ENCODE results near the gene MAP3K8. TPM values are rescaled to one million over a fixed set of nuclear protein-coding genes. Genes with fewer than 3 reads are reported as not detected.

The MAP3K8 gene
- total RNA-seq, 1 experiment from 2014 or later: 13.8 TPM

DNA sequence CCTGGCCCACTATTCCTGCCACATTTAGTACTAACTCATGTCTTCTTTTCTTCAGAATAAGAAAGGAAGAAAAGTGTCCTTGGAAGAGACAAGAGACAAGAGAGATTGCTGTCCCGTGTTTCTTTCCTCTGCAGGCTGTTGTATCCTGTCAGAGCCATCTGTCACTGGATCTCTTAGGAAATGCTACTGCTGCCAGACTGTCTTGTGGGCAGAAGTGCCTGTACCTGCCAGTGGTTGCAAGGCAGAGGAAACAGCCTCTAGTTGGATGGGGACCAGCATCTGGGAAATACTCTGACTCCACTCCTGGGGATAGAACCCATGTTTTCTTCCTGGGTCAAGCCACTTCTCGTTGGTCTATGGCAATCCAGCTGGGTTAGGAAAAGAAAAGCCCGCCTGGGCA lies 16.7 kb upstream of the MAP3K8 start:
- Mint-ChIP-seq H3K4me1 (peaks cover 14% of the 10 kb centered on the region), H3K27me3 (ENCODE audit: low read depth) (no peaks in the 10 kb centered on the region), H3K9me3 (no peaks in the 10 kb centered on the region), H3K4me3 (no peak overlapping the region), H3K36me3 (no peaks in the 10 kb centered on the region), H3K27ac (no peak overlapping the region)
- TF ChIP-seq CREM (CRISPR knock-in tag; IDR thresholded peaks at IDR 0.05) (no peak), ZNF423 (CRISPR knock-in tag; IDR thresholded peaks at IDR 0.05) (no peak), JUN (CRISPR knock-in tag; IDR thresholded peaks at IDR 0.05) (no peak), ZBTB43 (CRISPR knock-in tag; IDR thresholded peaks at IDR 0.05) (no peak), TEAD4 (CRISPR knock-in tag; IDR thresholded peaks at IDR 0.05) (no peak), ZNF671 (CRISPR knock-in tag; IDR thresholded peaks at IDR 0.05) (no peak)
- no peak for ATAC-seq
- ChIA-PET CTCF (no interaction called here), POLR2A (no interaction called here)
- DNase-seq (ENCODE audit: low spot score): no peak

- POLR2A ChIA-PET: no interaction called here
- TF ChIP-seq, protein P1, sequence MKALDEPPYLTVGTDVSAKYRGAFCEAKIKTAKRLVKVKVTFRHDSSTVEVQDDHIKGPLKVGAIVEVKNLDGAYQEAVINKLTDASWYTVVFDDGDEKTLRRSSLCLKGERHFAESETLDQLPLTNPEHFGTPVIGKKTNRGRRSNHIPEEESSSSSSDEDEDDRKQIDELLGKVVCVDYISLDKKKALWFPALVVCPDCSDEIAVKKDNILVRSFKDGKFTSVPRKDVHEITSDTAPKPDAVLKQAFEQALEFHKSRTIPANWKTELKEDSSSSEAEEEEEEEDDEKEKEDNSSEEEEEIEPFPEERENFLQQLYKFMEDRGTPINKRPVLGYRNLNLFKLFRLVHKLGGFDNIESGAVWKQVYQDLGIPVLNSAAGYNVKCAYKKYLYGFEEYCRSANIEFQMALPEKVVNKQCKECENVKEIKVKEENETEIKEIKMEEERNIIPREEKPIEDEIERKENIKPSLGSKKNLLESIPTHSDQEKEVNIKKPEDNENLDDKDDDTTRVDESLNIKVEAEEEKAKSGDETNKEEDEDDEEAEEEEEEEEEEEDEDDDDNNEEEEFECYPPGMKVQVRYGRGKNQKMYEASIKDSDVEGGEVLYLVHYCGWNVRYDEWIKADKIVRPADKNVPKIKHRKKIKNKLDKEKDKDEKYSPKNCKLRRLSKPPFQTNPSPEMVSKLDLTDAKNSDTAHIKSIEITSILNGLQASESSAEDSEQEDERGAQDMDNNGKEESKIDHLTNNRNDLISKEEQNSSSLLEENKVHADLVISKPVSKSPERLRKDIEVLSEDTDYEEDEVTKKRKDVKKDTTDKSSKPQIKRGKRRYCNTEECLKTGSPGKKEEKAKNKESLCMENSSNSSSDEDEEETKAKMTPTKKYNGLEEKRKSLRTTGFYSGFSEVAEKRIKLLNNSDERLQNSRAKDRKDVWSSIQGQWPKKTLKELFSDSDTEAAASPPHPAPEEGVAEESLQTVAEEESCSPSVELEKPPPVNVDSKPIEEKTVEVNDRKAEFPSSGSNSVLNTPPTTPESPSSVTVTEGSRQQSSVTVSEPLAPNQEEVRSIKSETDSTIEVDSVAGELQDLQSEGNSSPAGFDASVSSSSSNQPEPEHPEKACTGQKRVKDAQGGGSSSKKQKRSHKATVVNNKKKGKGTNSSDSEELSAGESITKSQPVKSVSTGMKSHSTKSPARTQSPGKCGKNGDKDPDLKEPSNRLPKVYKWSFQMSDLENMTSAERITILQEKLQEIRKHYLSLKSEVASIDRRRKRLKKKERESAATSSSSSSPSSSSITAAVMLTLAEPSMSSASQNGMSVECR (CRISPR knock-in tag; IDR thresholded peaks at IDR 0.05; ENCODE audit: borderline replicate concordance): no peak
- TF ChIP-seq FOXK1 (CRISPR knock-in tag; IDR thresholded peaks at IDR 0.05) (no peak), CREB1 (CRISPR knock-in tag; IDR thresholded peaks at IDR 0.05) (no peak), ZNF121 (CRISPR knock-in tag; IDR thresholded peaks at IDR 0.05) (no peak), GRHL2 (CRISPR knock-in tag; IDR thresholded peaks at IDR 0.05; ENCODE audit: insufficient replicate concordance, severe bottlenecking) (no peak), NFE2L1 (CRISPR knock-in tag; IDR thresholded peaks at IDR 0.05) (no peak), GABPB1 (CRISPR knock-in tag; IDR thresholded peaks at IDR 0.05) (no peak), MAX (CRISPR knock-in tag; IDR thresholded peaks at IDR 0.05) (no peak), CBFB (CRISPR knock-in tag; IDR thresholded peaks at IDR 0.05; ENCODE audit: low read depth) (no peak), ZNF219 (CRISPR knock-in tag; IDR thresholded peaks at IDR 0.05; ENCODE audit: borderline replicate concordance) (no peak), NFATC4 (CRISPR knock-in tag; IDR thresholded peaks at IDR 0.05) (no peak), ZNF671 (CRISPR knock-in tag; IDR thresholded peaks at IDR 0.05) (no peak), TCF7 (CRISPR knock-in tag; IDR thresholded peaks at IDR 0.05; ENCODE audit: low read depth) (no peak), ATF6 (CRISPR knock-in tag; IDR thresholded peaks at IDR 0.05) (no peak)
- TF ChIP-seq, protein P2, sequence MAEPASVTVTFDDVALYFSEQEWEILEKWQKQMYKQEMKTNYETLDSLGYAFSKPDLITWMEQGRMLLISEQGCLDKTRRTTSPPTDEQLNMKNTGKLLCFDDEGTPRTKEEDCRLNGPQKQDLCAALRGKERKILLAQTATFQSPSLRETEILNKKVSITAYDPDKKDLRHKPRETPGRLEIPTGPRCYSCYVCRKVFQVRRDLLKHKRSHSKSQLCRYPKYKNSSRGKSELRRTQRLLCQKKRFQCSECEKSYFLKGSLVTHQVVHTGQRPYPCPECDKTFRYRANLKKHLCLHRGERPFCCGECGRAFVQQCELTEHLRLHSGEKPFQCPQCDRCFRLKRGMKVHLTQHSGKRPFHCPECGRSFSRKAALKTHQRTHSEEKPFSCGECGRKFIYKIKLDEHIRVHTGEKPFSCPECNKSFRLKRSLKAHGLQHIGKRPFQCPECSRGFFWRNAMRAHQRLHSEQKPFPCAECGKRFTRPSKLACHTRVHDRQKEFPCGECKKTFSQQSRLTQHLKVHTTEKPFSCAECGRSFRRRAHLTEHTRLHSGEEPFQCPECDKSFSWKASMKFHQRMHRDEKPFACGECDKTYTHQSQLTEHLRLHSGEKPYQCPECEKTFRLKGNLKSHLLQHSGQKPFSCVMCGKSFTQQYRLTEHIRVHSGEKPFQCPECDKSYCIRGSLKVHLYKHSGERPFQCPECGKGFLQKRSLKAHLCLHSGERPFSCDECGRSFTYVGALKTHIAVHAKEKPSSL (CRISPR knock-in tag; conservative IDR thresholded peaks at IDR 0.05): no peak
- TF ChIP-seq, protein P3, sequence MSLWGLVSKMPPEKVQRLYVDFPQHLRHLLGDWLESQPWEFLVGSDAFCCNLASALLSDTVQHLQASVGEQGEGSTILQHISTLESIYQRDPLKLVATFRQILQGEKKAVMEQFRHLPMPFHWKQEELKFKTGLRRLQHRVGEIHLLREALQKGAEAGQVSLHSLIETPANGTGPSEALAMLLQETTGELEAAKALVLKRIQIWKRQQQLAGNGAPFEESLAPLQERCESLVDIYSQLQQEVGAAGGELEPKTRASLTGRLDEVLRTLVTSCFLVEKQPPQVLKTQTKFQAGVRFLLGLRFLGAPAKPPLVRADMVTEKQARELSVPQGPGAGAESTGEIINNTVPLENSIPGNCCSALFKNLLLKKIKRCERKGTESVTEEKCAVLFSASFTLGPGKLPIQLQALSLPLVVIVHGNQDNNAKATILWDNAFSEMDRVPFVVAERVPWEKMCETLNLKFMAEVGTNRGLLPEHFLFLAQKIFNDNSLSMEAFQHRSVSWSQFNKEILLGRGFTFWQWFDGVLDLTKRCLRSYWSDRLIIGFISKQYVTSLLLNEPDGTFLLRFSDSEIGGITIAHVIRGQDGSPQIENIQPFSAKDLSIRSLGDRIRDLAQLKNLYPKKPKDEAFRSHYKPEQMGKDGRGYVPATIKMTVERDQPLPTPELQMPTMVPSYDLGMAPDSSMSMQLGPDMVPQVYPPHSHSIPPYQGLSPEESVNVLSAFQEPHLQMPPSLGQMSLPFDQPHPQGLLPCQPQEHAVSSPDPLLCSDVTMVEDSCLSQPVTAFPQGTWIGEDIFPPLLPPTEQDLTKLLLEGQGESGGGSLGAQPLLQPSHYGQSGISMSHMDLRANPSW (CRISPR knock-in tag; conservative IDR thresholded peaks at IDR 0.05; ENCODE audit: low read depth): no peak
- TF ChIP-seq, protein P4, sequence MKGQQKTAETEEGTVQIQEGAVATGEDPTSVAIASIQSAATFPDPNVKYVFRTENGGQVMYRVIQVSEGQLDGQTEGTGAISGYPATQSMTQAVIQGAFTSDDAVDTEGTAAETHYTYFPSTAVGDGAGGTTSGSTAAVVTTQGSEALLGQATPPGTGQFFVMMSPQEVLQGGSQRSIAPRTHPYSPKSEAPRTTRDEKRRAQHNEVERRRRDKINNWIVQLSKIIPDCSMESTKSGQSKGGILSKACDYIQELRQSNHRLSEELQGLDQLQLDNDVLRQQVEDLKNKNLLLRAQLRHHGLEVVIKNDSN (CRISPR knock-in tag; IDR thresholded peaks at IDR 0.05): no peak
Measured at GRCh38 chr10:30420266-30420665, 13.7 kb upstream of the MAP3K8 start.

More at GRCh38 chr10:30420266-30420665, 13.7 kb upstream of the MAP3K8 start:
- ATAC-seq (no peak), DNase-seq (ENCODE audit: low spot score) (no peak)
- CTCF ChIA-PET: no interaction called here
- Mint-ChIP-seq H3K9me3 (no peaks in the 10 kb centered on the region), H3K27ac (no peak overlapping the region), H3K4me3 (no peak overlapping the region), H3K27me3 (ENCODE audit: low read depth) (no peaks in the 10 kb centered on the region), H3K36me3 (no peaks in the 10 kb centered on the region), H3K4me1 (peaks cover 31% of the 10 kb centered on the region)
